Measurements from ENCODE around the gene PRKACB. TPM values are rescaled to one million over a fixed set of nuclear protein-coding genes. Genes with fewer than 3 reads are reported as not detected.
"Not testable (repeated sequence)": the region's sequence is repeated elsewhere in the genome, so short reads cannot be mapped to it uniquely, and the experiment has no call there.

The PRKACB gene
- 10 to 100 TPM in 11 of 12 donors, not detected in 1; 21.5 to 37.2 (median 29.2) TPM for polyA plus RNA-seq (ENCODE audit: insufficient read length in 12 of 12)
- long read RNA-seq, donor 1, full-length matches to known transcripts, result 10 of 63 reads
- long read RNA-seq, donor 1, partial matches to known transcripts, result 53 of 63 reads
- long read RNA-seq, donor 1, other reads (novel, unspliced or antisense), result 0 of 63 reads
- long read RNA-seq, donor 2, full-length matches to known transcripts, result 7 of 7 reads
- long read RNA-seq, donor 2, partial matches to known transcripts, result 0 of 7 reads
- long read RNA-seq, donor 2, other reads (novel, unspliced or antisense), result 0 of 7 reads
- long read RNA-seq, donor 3, full-length matches to known transcripts, result 2 of 2 reads
- long read RNA-seq, donor 3, partial matches to known transcripts, result 0 of 2 reads
- long read RNA-seq, donor 3, other reads (novel, unspliced or antisense), result 0 of 2 reads
- long read RNA-seq, donor 4, full-length matches to known transcripts, result 2 of 2 reads
- long read RNA-seq, donor 4, partial matches to known transcripts, result 0 of 2 reads
- long read RNA-seq, donor 4, other reads (novel, unspliced or antisense), result 0 of 2 reads
- long read RNA-seq, donor 5, full-length matches to known transcripts, result 5 of 16 reads
- long read RNA-seq, donor 5, partial matches to known transcripts, result 11 of 16 reads
- long read RNA-seq, donor 5, other reads (novel, unspliced or antisense), result 0 of 16 reads
- long read RNA-seq, donor 6, full-length matches to known transcripts, result 4 of 4 reads
- long read RNA-seq, donor 6, partial matches to known transcripts, result 0 of 4 reads
- long read RNA-seq, donor 6, other reads (novel, unspliced or antisense), result 0 of 4 reads
- long read RNA-seq, donor 7, full-length matches to known transcripts, result 3 of 3 reads
- long read RNA-seq, donor 7, partial matches to known transcripts, result 0 of 3 reads
- long read RNA-seq, donor 7, other reads (novel, unspliced or antisense), result 0 of 3 reads
- long read RNA-seq, donor 8, full-length matches to known transcripts, result 6 of 6 reads
- long read RNA-seq, donor 8, partial matches to known transcripts, result 0 of 6 reads
- long read RNA-seq, donor 8, other reads (novel, unspliced or antisense), result 0 of 6 reads
- long read RNA-seq, donor 9, full-length matches to known transcripts, result 3 of 3 reads
- long read RNA-seq, donor 9, partial matches to known transcripts, result 0 of 3 reads
- long read RNA-seq, donor 9, other reads (novel, unspliced or antisense), result 0 of 3 reads
- long read RNA-seq, donor 10, full-length matches to known transcripts, result 3 of 3 reads
- long read RNA-seq, donor 10, partial matches to known transcripts, result 0 of 3 reads
- long read RNA-seq, donor 10, other reads (novel, unspliced or antisense), result 0 of 3 reads
- long read RNA-seq, donor 11, full-length matches to known transcripts, result 6 of 6 reads
- long read RNA-seq, donor 11, partial matches to known transcripts, result 0 of 6 reads
- long read RNA-seq, donor 11, other reads (novel, unspliced or antisense), result 0 of 6 reads

DNA sequence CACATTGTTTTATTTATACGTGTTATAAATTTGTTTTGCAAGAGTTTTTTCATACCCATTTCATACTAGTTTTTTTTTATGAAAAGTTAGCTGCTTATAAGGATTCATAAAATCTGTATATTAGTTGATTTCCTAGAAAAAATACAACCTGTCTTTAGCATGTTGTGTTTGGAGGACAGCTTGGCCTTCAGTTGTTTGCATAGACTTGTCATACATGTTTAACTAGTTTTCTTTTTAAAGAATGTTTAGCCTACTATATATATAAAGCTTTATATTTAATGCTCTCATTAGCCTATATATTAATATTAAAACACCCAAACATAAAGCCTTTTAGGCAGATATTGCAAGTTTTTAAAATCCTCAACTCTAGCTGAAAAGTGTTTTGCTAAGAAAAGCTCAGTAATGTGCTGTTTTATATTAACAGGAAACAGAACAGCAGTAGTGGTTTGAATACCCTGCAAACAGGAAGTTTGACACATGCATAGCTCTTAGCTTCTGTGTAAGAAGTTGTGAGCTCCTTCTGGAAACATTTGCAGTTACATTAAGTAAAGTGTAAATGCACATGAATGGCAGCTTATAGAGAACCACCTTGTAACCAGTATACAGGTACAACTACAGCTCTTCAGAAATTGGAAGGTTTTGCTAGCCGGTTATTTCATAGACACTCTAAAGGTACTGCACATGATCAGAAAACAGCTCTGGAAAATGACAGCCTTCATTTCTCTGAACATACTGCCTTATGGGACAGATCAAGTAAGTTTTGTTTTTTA lies at the start of gene PRKACB:
Gene PRKACB, plus strand, starts transcription at position 476 of the 770 bp plus-strand sequence. Its CDS starts 91 bp downstream, at position 567.
- no peak for DNase-seq

GRCh38 chr1:84095308-84095707 lies 48.8 kb upstream of the PRKACB start:
- DNase-seq, result no peak

DNA sequence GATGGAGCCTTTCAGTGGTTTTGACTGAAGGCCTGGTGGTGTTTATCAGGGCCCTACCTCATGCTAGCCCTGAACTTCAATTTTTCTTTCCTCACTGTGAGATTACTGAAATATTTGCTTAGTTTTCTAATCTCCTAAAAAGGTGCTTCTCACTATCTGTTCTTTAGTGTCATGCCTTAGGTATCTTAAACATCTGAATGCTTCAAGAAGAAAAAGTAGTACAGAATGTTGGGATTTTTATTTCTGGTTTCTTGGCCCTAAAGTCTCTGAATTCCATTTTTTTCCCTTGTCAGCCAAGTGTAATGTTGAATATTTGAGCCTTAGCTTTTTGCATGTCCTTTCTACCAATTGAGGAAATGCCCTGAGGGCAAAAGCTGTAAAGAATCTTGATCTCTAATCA lies 47.9 kb upstream of the PRKACB start:
- no peak for DNase-seq

DNA sequence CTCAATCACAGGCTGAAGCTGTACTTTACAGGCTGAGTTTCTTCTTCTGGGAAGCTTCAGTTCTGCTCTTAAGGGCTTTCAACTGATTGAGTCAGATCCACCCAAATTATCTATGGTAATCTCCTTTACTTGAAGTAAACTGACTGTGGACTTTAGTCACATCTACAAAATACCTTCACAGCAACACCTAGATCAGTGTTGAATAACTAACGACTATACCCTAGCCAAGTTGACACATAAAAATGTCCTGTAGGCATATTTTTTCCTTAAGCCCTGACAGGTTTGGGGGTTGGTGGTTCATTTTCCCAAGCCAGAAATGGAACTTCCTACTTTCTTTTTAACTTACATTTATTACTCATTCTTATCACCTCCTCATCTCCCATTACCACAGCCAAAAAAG lies 42.9 kb upstream of the PRKACB start:
- DNase-seq, result no peak

- peak; percentile 24 for DNase-seq
These were observed 40.7 kb upstream of the PRKACB start for GRCh38 chr1:84103197-84103992.

- DNase-seq, result not testable (repeated sequence)
These were observed 36.5 kb upstream of the PRKACB start for GRCh38 chr1:84107538-84107937.

DNA sequence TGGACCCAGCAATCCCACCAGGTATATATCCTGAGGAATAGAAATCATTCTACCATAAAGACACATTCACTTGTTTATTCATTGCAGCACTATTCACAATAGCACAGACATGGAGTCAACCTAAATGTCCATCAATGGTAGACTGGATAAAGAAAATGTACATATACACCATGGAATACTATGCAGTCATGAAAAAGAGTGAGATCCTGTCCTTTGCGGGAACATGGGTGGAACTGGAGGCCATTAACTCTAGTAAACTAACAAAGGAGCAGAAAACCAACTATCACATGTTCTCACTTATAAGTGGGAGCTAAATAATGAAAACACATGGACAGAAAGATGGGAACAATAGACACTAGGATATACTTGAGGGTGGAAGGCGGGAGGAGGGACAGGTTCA lies 36.1 kb upstream of the PRKACB start:
- no peak for DNase-seq

DNA sequence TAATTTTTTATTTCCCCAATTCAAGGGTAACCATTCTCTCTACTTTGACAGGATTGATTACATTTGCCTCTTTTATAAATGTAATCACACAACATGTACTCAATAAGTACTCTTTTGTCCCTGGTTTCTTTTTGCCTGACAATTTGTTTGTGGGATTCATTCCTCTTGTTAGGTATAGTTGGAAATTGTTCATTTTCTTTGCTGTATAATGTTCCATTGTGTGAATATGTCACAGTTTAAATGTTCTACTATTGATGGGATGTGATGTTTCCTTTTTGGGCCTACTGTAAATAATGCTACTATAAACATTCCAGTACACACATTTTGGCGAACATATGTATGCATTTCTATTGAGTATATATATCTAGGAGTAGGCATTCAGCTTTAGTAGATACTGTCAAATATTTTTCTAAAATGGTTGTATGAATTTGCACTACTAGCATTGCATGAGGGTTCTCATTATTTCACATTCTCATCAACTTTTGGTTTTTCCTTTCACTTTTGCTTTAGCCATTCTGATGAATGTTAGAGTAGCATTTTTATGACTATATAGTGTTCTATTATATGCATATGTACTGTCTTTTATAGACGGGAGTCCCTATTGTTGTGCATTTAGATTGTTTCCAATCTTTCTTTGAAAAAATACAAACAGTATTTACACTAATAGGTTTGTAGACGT lies 35.0 kb upstream of the PRKACB start:
- no peak for DNase-seq

GRCh38 chr1:84110629-84111028 lies 33.4 kb upstream of the PRKACB start:
- DNase-seq, result no peak

- no peak for DNase-seq
These were observed 27.5 kb upstream of the PRKACB start for GRCh38 chr1:84116558-84116957.

DNA sequence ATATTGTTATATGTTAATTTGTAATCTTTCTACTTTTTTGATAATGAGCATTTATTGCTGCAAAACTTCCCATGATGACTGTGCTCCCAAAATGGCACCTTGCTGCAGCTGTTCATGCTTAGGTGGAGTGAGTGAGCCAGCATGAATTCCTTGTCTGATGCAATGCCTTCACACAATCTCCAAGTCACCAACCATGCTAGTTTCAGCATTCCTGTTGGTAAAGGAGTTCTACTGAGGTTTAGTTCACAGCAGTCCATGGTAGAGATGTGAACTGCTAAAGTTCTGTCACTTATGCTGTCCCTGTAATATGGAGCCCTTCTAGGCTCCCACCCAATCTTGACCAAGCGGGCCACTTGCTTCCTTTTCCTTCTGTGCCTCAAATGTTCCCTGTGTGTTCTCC lies 26.2 kb upstream of the PRKACB start:
- no peak for DNase-seq

- DNase-seq, result no peak
These were observed 22.7 kb upstream of the PRKACB start for GRCh38 chr1:84121360-84121759.

DNA sequence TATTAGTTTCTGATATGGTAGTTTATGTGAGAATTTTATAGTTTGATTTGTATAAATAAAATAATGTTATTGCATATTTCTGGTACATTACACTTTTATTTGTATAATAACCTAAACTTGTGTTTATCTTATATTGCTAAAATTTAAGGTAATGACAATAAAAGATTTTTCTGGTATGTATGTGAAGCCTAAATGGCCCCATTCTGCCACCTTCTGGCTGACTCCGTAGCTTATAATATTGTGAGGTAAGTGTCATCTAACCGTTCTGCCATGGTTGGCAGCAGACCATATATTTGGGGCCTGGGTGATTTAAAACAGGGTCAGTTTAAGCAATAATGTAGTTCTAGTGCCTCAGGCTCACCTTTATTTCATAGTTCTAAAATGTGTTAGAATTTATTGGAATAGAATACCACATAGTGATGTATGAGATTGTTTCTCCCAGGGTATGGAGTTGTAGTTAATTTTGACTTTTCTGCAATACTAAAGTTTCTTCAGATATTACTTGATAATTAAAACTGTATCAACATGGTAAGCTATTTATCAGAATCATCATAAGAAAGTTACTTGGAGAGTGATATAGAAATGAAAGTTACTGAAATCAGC lies 21.2 kb upstream of the PRKACB start:
- DNase-seq, result no peak

DNA sequence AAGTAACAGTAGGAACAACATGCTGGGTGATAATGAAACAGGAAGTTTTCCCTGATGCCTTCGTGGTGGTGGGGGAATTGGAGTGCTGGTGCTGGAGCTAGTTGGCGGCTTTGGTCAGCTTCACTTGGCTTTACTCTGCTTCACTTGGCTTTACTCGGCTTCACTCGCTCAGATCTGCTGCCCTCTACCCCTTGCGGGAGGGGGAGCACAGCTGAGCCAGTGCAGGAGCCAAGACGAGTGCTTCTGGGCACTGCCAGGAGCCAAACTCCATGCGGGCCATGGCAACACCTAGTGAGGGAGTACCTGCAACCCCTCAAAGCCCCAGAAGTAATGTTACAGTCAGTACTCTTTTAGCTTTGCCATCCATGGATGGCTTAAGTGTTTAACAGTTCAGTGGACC lies 10.6 kb upstream of the PRKACB start:
- DNase-seq, result no peak

DNA sequence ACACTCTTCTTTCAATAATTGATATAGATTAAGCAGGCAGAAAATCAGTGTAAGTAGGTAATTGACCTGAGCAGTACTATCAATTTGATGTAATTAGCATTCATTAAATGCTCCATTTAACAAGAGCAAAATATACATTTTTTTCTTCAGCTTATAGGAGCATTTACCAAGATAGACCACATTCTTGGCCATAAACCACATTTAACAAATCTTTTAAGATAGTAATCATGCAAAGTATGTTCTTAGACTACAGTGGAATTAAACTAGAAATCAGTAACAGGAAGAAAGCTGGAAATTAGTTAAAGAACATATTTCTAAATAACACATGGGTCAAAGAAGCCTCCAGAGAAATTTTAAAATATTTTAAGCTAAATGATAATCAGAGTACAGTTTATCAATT lies 8.7 kb upstream of the PRKACB start:
- DNase-seq, result no peak

- no peak for DNase-seq
These were observed 2.7 kb upstream of the PRKACB start for GRCh38 chr1:84141182-84142003.

GRCh38 chr1:84145068-84145467 lies 997 bp downstream of the PRKACB start:
- DNase-seq, result no peak
